Liver (tissue), 9 donors: ENCODE data around the gene ZNF592. TPM values are rescaled to one million over a fixed set of nuclear protein-coding genes. Genes with fewer than 3 reads are reported as not detected.

Source experiments
- DNase-seq: peaks from one replicate; pipeline ENCODE4 v3.0.0-alpha.2; 2017; ENCODE audit warnings: low spot score
- H3K27ac ChIP-seq, 2 donors: one replicate each; pipeline ENCODE4 v1.7.0; 2013; ENCODE audit warnings: inconsistent platforms in 2 of 2, low read length in 2 of 2, control low read depth in 1 of 2, low read depth in 1 of 2, mild to moderate bottlenecking in 1 of 2
- H3K27me3 ChIP-seq, 4 donors: one replicate each; pipeline versions ENCODE4 v1.6.1 to v1.7.0; 2013; ENCODE audit warnings: low read length in 3 of 4, inconsistent platforms in 1 of 4, mild to moderate bottlenecking in 1 of 4, moderate library complexity in 1 of 4; ENCODE audit not compliant: control insufficient read depth in 4 of 4, insufficient read depth in 4 of 4
- H3K36me3 ChIP-seq, 4 donors: one replicate each; pipeline versions ENCODE4 v1.6.1 to v1.7.0; 2013; ENCODE audit warnings: low read length in 3 of 4, mild to moderate bottlenecking in 3 of 4, low read depth in 1 of 4, moderate library complexity in 1 of 4; ENCODE audit not compliant: control insufficient read depth in 4 of 4, insufficient read depth in 3 of 4
- H3K4me1 ChIP-seq, 4 donors: one replicate each; pipeline versions ENCODE4 v1.6.1 to v1.7.0; 2013; ENCODE audit warnings: low read length in 3 of 4, mild to moderate bottlenecking in 3 of 4, moderate library complexity in 1 of 4; ENCODE audit not compliant: control insufficient read depth in 4 of 4, insufficient read depth in 4 of 4
- H3K4me3 ChIP-seq, 3 donors: one replicate each; pipeline versions ENCODE4 v1.6.1 to v1.7.0; 2013; ENCODE audit warnings: low read length in 3 of 3, control low read depth in 1 of 3, low read depth in 1 of 3, mild to moderate bottlenecking in 1 of 3
- H3K9ac ChIP-seq, 2 donors: one replicate each; pipeline ENCODE4 v1.7.0; 2013; ENCODE audit warnings: low read length in 2 of 2, mild to moderate bottlenecking in 2 of 2, moderate library complexity in 2 of 2, control low read depth in 1 of 2, low read depth in 1 of 2
- H3K9me3 ChIP-seq, 4 donors: one replicate each; pipeline versions ENCODE4 v1.6.1 to v1.7.0; 2013; ENCODE audit warnings: low read length in 3 of 4; ENCODE audit not compliant: control insufficient read depth in 4 of 4
- ATF3 ChIP-seq: IDR thresholded peaks from 2 replicates; pipeline ENCODE4 v1.6.1; 2016; ENCODE audit warnings: antibody characterized with exemption
- CTCF ChIP-seq: fragments of 150-350 bp; IDR thresholded peaks from 2 replicates; pipeline ENCODE4 v1.5.1; 2017; ENCODE audit warnings: improper control_type of control experiment, low read depth, low read length; ENCODE audit not compliant: missing input control
- EGR1 ChIP-seq, 2 donors: IDR thresholded peaks; 2 replicates each; pipeline ENCODE4 v1.6.1; 2016 to 2018; ENCODE audit warnings: antibody characterized with exemption in 2 of 2, low read depth in 2 of 2
- FOXA1 ChIP-seq: IDR thresholded peaks from 2 replicates; pipeline ENCODE4 v1.6.1; 2016; ENCODE audit warnings: antibody characterized with exemption
- FOXA2 ChIP-seq: IDR thresholded peaks from 2 replicates; pipeline ENCODE4 v1.6.1; 2016; ENCODE audit warnings: antibody characterized with exemption
- GABPA ChIP-seq, 2 donors: IDR thresholded peaks in 1 of 2; conservative IDR thresholded peaks in 1 of 2; 2 replicates each; pipeline ENCODE4 v1.6.1; 2016; ENCODE audit warnings: antibody characterized with exemption in 2 of 2, mild to moderate bottlenecking in 1 of 2, moderate library complexity in 1 of 2
- HNF4A ChIP-seq, 2 donors: conservative IDR thresholded peaks; 2 replicates each; pipeline ENCODE4 v1.6.1; 2016; ENCODE audit warnings: antibody characterized with exemption in 2 of 2, mild to moderate bottlenecking in 2 of 2
- HNF4G ChIP-seq: IDR thresholded peaks from 2 replicates; pipeline ENCODE4 v1.6.1; 2016; ENCODE audit warnings: antibody characterized with exemption
- JUND ChIP-seq, 2 donors: IDR thresholded peaks; 2 replicates each; pipeline ENCODE4 v1.6.1; 2016; ENCODE audit warnings: antibody characterized with exemption in 2 of 2
- MAX ChIP-seq: IDR thresholded peaks from 2 replicates; pipeline ENCODE4 v1.6.1; 2016; ENCODE audit warnings: antibody characterized with exemption
- RAD21 ChIP-seq, 2 donors: IDR thresholded peaks; 2 replicates each; pipeline ENCODE4 v1.6.1; 2016; ENCODE audit warnings: antibody characterized with exemption in 2 of 2, mild to moderate bottlenecking in 2 of 2
- RXRA ChIP-seq, 2 donors: IDR thresholded peaks; 2 replicates each; pipeline ENCODE4 v1.6.1; 2017 to 2018; ENCODE audit warnings: antibody characterized with exemption in 2 of 2, mild to moderate bottlenecking in 1 of 2
- SP1 ChIP-seq: IDR thresholded peaks from 2 replicates; pipeline ENCODE4 v1.6.1; 2018; ENCODE audit warnings: antibody characterized with exemption, mild to moderate bottlenecking
- TAF1 ChIP-seq: conservative IDR thresholded peaks from 2 replicates; pipeline ENCODE4 v1.6.1; 2016; ENCODE audit warnings: antibody characterized with exemption, mild to moderate bottlenecking
- YY1 ChIP-seq: IDR thresholded peaks from 2 replicates; pipeline ENCODE4 v1.6.1; 2016; ENCODE audit warnings: antibody characterized with exemption, mild to moderate bottlenecking
- ZBTB33 ChIP-seq: IDR thresholded peaks from 2 replicates; pipeline ENCODE4 v1.6.1; 2016; ENCODE audit warnings: antibody characterized with exemption
- WGBS: extraction: QIAGEN DNeasy Blood & Tissue Kit; methylation state at CpG from one replicate; pipeline ENCODE4 v1.1.7; 2013; 5-methylcytosine and 5-hydroxymethylcytosine counted together
- polyA plus RNA-seq, 2 donors: library from polyadenylated mRNA; stranded (reverse) in 1 of 2; unstranded in 1 of 2; fragments of 200-250 nt in 1 of 2; fragments of >200 nt in 1 of 2; fragmentation: Nextera tagmentation in 1 of 2; extraction: Ambion mirVana in 1 of 2; gene quantifications; one replicate each; pipeline versions ENCODE4 v1.2.1 to v1.2.3, GENCODE V29; 2013 to 2015
- total RNA-seq, 2 donors: library from RNA; depleted of rRNA; stranded (reverse); fragments of >200 nt; gene quantifications; one replicate each; pipeline ENCODE4 v1.2.3, GENCODE V29; 2014
- donor health status: healthy.
- donor health status: healthy.
- donor health status: healthy.
- donor health status: healthy.
- donor health status: healthy.

ZNF592 gene
- total and polyA plus RNA-seq, 4 donors = 4.4 to 10.6 (median 7.5) TPM

GRCh38 chr15:84831028-84831427 lies 82.6 kb downstream of the ZNF592 start:
- WGBS = 84% methylated on average over 5 of the region's 5 CpGs
- H3K4me3 ChIP-seq = no peak overlapping the region
- no peaks in the 10 kb centered on the region for H3K27me3 ChIP-seq
- DNase-seq = no peak
- H3K27ac ChIP-seq = no peak overlapping the region
- H3K4me1 ChIP-seq = peaks cover 0 to 9% (median 2%) of the 10 kb centered on the region in 4 donors
- H3K36me3 ChIP-seq = no peaks in the 10 kb centered on the region
- no peak for TF ChIP-seq RXRA (IDR thresholded peaks at IDR 0.05)
- TF ChIP-seq MAX = no peak
- no peak for TF ChIP-seq SP1
- TF ChIP-seq FOXA2 = no peak
- no peak for TF ChIP-seq FOXA1
- TF ChIP-seq RAD21 (IDR thresholded peaks at IDR 0.05) = no peak
- no peak for TF ChIP-seq CTCF
- TF ChIP-seq EGR1 (IDR thresholded peaks at IDR 0.05; ENCODE audit: low read depth in 2 of 2) = no peak
- no peak for TF ChIP-seq HNF4G
- no peak for TF ChIP-seq YY1
- no peak for TF ChIP-seq ATF3
- TF ChIP-seq JUND (IDR thresholded peaks at IDR 0.05) = no peak
- TF ChIP-seq TAF1 = no peak
- no peak for TF ChIP-seq GABPA (IDR thresholded peaks at IDR 0.05 in 1 of 2, conservative IDR thresholded peaks at IDR 0.05 in 1 of 2)
- H3K9ac ChIP-seq = no peak overlapping the region
- no peaks in the 10 kb centered on the region for H3K9me3 ChIP-seq

- H3K36me3 ChIP-seq = no peaks in the 10 kb centered on the region
- peaks cover 0 to 9% (median 2%) of the 10 kb centered on the region in 4 donors for H3K4me1 ChIP-seq
- WGBS = 81% methylated on average over 2 of the region's 2 CpGs
- TF ChIP-seq ZBTB33 (no peak), FOXA2 (no peak), HNF4A (conservative IDR thresholded peaks at IDR 0.05) (no peak)
- H3K9me3 ChIP-seq = no peaks in the 10 kb centered on the region
- no peak overlapping the region for H3K4me3 ChIP-seq
- no peak overlapping the region for H3K9ac ChIP-seq
- DNase-seq = no peak
- H3K27me3 ChIP-seq = no peaks in the 10 kb centered on the region
- H3K27ac ChIP-seq = no peak overlapping the region
Observed at GRCh38 chr15:84831613-84832012, 83.2 kb downstream of the ZNF592 start.
